ENCODE measurements around the gene RFFL.
"Not testable (repeated sequence)": the region's sequence is repeated elsewhere in the genome, so short reads cannot be mapped to it uniquely, and the experiment has no call there.

Gene RFFL

GRCh38 chr17:35006345-35006744 is 57.2 kb downstream of the RFFL start:
- no peak for DNase-seq (ENCODE audit: low read depth)

DNA sequence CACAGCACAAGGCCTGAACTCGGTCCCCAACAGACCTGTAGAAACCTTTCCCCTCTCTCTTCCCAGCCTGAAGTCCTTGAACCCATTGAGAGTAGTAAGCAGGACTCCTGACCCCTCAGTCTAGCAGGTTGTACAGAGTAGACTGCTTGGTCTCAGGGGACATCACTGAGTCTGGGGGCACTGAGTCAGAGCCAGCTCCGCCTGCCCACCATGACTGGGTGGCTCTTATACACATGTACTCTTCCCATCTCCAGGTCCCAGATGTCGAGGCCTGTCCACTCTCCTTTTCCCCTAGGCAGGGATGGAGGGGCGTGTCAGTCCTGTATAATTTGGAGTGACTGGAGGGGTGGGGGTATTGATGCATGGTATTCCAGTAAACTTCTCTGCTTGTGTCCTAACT is 59.7 kb downstream of the RFFL start:
- DNase-seq (ENCODE audit: low read depth): no peak

DNA sequence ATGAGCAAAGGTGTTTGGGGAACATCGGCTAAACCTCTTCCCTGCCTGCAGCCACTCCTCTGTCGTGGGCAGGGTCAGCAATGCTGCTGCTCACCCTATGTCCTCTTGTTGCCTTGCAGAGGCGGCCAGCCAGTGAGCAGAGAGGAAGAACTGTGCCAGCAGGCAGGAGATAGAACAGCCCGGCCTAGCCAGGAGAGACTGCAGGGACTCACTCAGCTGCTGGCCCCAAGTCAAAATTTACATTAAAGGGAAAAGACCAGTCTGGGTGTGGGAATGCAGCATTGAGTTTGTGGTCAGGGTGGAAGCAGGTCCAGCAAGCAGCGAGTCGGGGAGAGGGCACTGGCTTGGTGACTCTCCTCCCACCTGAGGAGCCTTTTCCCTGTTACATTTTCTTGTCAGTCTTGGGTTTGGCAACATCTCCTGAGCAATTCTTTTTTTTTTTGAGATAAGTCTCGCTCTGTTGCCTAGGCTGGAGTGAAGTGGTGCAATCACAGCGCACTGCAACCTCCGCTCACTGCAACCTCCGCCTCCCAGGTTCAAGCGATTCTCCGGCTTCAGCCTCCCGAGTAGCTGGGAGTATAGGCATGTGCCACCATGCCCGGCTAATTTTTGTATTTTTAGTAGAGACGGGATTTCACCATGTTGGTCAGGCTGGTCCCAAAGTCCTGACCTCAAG is 60.5 kb downstream of the RFFL start:
- no peak for DNase-seq (ENCODE audit: low read depth)

DNA sequence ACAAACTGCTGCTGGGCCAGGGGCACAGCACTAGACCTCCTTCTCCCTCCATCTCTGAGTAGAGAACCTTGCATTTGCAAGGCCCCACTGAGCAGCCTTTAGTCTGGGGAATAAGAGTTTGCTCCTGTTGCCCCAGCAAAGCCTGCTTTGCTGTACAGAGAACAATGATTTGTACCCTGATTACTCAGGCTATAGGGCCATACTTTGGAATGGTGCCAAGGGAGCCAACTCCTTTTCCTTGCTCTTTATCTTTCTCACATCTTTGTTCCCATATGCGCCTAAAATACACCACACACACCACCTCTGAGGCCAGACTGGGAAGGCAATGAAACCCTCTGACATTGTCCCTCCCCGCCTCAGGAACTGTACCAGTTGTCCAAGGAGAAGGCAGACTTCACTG is 62.0 kb downstream of the RFFL start:
- DNase-seq (ENCODE audit: low read depth): no peak

GRCh38 chr17:35000965-35001364 is 62.5 kb downstream of the RFFL start:
- DNase-seq (ENCODE audit: low read depth): not testable (repeated sequence)

- no peak for DNase-seq (ENCODE audit: low read depth)
Observed at GRCh38 chr17:34999456-34999855, 64.1 kb downstream of the RFFL start.

GRCh38 chr17:34998205-34998604 is 65.3 kb downstream of the RFFL start:
- DNase-seq (ENCODE audit: low read depth): no peak

GRCh38 chr17:34997355-34997862 is 66.1 kb downstream of the RFFL start:
- DNase-seq (ENCODE audit: low read depth): no peak

GRCh38 chr17:34996422-34997285 is 66.9 kb downstream of the RFFL start:
- DNase-seq (ENCODE audit: low read depth): no peak

DNA sequence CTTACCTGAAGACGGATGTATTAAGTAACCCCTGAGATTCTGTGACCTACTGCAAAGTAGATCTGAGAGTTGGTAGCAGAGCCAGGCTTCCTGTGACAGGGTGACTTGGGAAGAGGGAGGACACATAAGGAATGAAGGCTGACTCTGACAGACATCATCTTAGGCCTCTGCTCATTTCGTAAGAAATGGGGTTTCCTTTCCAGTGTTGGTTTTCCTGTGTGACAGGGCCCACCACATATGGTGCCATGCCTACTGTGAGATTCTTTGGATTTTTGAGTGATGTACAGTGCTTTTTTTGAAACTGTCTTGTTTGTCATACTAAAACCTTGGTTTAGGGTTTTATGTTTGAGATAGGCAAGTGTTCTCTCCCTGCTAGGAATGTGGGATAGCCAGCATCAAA is 70.5 kb downstream of the RFFL start:
- no peak for DNase-seq (ENCODE audit: low read depth)

- no peak for DNase-seq (ENCODE audit: low read depth)
Observed at GRCh38 chr17:34991606-34992005, 71.9 kb downstream of the RFFL start.

GRCh38 chr17:34990921-34991365 is 72.6 kb downstream of the RFFL start:
- no peak for DNase-seq (ENCODE audit: low read depth)

DNA sequence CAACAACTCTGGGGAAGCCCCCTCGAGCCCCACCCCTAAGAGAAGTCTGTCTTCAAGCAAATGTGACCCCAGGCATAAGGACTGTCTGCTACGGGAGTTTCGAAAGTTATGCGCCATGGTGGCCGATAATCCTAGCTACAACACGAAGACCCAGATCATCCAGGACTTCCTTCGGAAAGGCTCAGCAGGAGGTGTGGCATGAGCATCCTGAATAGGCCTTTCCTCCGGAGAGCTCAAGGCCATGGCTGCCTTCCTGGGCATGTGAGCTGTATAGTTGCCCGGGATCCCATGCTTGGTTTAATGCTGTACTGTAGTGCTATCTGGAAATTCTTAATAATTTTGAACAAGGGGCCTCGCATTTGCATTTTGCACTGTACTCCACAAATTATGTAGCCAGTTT is 74.0 kb downstream of the RFFL start:
- no peak for DNase-seq (ENCODE audit: low read depth)

DNA sequence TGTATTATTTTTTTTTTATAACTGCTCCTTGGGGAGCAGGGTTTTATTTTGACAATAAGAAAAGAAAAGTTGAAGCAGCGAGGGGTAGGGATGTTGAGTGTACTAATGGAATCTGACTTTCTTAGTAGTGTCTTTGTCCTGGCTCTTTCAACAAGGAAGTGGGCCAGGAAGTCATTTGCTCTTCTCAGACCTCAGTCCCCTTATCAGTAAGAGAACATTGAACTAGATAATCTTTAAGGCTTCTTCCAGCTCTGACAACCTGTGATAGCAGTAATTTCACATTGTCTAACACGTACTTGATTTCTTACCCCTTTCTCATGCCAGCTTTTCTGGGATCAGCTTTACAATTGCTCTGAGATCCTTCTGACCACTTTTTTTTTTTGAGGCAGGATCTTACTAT is 74.9 kb downstream of the RFFL start:
- DNase-seq (ENCODE audit: low read depth): no peak

DNA sequence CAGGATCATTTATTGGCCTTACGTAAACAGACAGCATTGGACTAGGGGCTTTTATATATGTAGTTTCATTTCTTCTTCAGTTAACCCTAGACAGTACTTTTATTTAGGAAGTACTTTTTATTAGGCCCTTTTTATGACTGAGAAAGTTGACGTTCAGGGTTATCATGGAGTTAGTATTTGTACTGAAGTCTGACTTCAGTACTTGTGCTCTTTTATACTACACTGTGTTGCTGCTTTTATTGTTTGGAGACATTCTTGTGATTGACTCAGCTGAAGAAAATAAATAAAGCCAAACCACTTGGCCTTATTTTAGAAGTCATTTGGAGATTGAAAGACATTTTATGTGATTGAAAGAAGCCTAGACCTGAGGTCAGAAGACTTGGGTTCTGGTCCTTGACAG is 76.3 kb downstream of the RFFL start:
- DNase-seq (ENCODE audit: low read depth): no peak

GRCh38 chr17:34981538-34982241 is 81.8 kb downstream of the RFFL start:
- no peak for DNase-seq (ENCODE audit: low read depth)

- peak; percentile 36 for DNase-seq (ENCODE audit: low read depth)
Observed at GRCh38 chr17:34980681-34981537, 82.6 kb downstream of the RFFL start.

- DNase-seq (ENCODE audit: low read depth): peak; percentile 66
Observed at GRCh38 chr17:34980353-34980680, 83.2 kb downstream of the RFFL start, which contains the start of gene LIG3. Gene LIG3, plus strand, starts transcription at chr17:34980512. Its CDS starts 2,494 bp downstream, at chr17:34983006.

DNA sequence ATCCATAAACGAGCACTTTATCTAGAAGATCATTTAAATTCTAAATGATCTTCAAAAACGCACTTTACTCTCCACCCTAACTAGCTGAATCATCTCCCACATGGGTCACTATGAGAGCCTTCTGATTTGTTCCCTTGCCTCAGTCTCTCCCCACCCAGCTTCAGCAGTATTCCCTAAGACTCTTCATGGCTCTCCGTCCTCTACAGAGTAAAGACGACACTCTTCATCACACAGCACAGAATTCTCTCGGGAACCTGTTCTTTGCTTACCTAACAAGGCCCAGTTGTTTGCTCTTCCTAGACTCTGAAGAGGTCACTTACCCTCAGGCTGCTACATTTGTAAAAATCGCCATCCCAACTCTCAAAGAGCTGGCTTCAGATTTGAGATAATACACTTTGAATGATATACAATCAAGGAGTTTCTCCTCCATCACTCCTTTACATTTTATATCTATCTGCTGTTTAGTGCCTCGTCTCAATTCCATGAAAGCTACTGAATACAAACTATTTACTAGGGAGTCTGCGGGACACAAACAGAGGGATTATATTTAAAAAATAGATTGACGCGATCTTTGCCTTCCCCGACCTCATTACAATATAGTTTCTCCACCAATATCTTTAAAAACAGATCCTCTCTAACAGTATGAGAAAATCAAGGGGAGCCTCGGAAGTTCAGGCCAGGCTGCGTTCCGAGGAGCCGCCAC is 83.7 kb downstream of the RFFL start:
- no peak for DNase-seq (ENCODE audit: low read depth)

DNA sequence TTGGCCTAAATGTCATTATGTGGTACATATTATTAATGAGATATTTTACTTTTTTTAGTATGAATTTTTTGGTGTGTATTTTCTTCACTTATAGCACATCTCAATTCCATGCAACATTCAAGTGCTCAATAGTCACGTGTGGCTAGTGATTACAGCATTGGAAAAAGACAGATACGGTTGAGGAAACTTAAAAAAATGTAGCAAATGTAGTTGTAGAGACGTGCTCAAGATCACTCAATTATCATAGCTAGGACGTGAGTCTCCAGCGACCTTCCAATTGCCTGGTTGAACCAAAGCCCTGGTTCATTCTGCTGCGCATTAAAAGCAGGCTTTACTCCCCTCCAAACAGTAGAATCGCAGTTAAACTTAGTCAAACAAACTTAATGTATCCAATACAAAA is 84.4 kb downstream of the RFFL start:
- DNase-seq (ENCODE audit: low read depth): no peak

Data from HS-27A (cell line).